Measurements from ENCODE around the gene HCN3. TPM values are rescaled to one million over a fixed set of nuclear protein-coding genes. Genes with fewer than 3 reads are reported as not detected.
"Not testable (repeated sequence)": the region's sequence is repeated elsewhere in the genome, so short reads cannot be mapped to it uniquely, and the experiment has no call there.

The HCN3 gene
- total RNA-seq, 2 experiments from 2014 or later = 1.5 TPM

DNA sequence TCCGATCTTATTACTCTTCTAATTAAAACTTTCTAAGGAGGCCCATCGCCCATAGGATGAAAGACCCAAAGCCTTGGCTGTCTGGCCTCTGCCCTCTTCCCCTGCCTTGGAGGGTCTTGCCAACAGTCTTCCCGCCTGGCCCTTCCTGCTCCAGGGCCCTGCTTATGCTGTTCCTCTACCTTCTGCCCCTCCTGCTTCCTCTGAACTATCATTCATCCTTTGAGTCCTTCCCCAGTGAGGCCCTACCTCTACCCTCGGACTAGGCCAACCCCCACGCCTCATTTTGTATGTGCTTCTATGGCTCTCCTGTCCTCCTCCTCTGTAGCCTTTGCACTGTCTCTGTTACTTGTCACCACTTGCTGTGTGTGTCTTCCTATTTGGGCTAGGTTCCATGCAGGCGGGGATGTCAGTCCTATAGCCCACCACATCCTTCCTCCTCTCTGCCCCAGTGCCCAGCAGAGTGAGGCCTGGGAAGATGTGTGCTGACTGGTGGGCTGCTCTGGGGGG is 48.8 kb downstream of the HCN3 start:
- ATAC-seq (no peak), DNase-seq (peak; percentile 12)
- Mint-ChIP-seq H3K9me3 (no peaks in the 10 kb centered on the region), H3K27me3 (no peaks in the 10 kb centered on the region), H3K4me1 (ENCODE audit: low read depth) (peaks cover 22% of the 10 kb centered on the region), H3K4me3 (peak overlapping the region; percentile 81), H3K27ac (no peak overlapping the region), H3K36me3 (ENCODE audit: low read depth) (peaks cover 15% of the 10 kb centered on the region)
- intact Hi-C loops (cut with micrococcal nuclease) = no loop called here
- TF ChIP-seq, protein P1, sequence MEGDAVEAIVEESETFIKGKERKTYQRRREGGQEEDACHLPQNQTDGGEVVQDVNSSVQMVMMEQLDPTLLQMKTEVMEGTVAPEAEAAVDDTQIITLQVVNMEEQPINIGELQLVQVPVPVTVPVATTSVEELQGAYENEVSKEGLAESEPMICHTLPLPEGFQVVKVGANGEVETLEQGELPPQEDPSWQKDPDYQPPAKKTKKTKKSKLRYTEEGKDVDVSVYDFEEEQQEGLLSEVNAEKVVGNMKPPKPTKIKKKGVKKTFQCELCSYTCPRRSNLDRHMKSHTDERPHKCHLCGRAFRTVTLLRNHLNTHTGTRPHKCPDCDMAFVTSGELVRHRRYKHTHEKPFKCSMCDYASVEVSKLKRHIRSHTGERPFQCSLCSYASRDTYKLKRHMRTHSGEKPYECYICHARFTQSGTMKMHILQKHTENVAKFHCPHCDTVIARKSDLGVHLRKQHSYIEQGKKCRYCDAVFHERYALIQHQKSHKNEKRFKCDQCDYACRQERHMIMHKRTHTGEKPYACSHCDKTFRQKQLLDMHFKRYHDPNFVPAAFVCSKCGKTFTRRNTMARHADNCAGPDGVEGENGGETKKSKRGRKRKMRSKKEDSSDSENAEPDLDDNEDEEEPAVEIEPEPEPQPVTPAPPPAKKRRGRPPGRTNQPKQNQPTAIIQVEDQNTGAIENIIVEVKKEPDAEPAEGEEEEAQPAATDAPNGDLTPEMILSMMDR (IDR thresholded peaks at IDR 0.05) = no peak
- ChIA-PET POLR2A (interaction anchor here (0.5 to 2.2 kb wide), 4 partner anchors 13 to 234 kb away, joined by 3 to 7 read pairs (median 3); no protein-coding TSS in a partner anchor), CTCF (interaction anchor here (3.7 kb wide), 1 partner anchor 76 kb away, joined by 24 read pairs; no protein-coding TSS in a partner anchor)

DNA sequence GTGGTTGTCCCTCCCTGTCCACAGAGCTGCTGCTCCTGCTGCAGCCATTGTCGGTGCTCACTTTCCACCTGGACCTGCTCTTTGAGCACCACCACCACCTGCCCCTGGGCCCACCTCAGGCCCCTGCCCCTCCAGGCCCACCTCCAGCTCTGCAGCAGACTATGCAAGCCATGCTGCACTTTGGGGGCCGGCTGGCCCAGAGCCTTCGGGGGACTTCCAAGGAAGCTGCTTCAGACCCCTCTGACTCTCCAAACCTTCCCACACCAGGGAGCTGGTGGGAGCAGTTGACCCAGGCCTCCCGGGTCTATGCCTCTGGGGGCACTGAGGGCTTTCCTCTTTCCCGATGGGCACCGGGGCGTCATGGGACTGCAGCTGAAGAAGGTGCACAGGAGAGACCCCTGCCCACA is 49.4 kb downstream of the HCN3 start:
- H3K27me3 Mint-ChIP-seq = no peaks in the 10 kb centered on the region
- ChIA-PET POLR2A (interaction anchor here (0.5 to 2.2 kb wide), 4 partner anchors 12 to 233 kb away, joined by 3 to 7 read pairs (median 4); no protein-coding TSS in a partner anchor), CTCF (interaction anchor here (3.7 kb wide), 1 partner anchor 76 kb away, joined by 24 read pairs; no protein-coding TSS in a partner anchor)
- intact Hi-C loops (cut with micrococcal nuclease) = no loop called here
- TF ChIP-seq, protein P1 (IDR thresholded peaks at IDR 0.05) = no peak
- peaks cover 17% of the 10 kb centered on the region for H3K36me3 Mint-ChIP-seq (ENCODE audit: low read depth)
- H3K4me3 Mint-ChIP-seq = no peak overlapping the region
- no peaks in the 10 kb centered on the region for H3K9me3 Mint-ChIP-seq
- H3K27ac Mint-ChIP-seq = no peak overlapping the region
- DNase-seq = no peak
- peaks cover 20% of the 10 kb centered on the region for H3K4me1 Mint-ChIP-seq (ENCODE audit: low read depth)
- ATAC-seq = no peak

DNA sequence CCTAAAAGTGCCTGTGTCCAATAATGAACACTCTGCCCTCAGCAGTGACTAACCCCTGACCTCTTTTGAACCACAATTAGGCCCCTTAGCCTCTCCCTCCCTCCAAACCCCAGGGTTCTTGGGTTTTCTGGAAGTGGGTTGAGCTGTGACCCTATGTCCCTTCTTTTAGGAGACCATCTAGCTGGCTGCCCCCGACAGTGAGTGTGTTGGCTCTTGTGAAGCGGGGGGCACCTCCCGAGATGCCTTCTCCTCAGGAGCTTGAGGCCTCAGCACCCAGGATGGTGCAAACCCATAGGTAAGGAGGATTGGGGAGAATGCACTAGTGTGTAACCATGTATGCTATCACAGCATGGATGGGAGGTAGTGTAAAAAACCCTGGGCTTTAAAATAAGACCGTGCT is 50.7 kb downstream of the HCN3 start:
- intact Hi-C loops (cut with micrococcal nuclease) = no loop called here
- TF ChIP-seq, protein P1 (IDR thresholded peaks at IDR 0.05) = no peak
- Mint-ChIP-seq H3K9me3 (no peaks in the 10 kb centered on the region), H3K4me3 (no peak overlapping the region), H3K4me1 (ENCODE audit: low read depth) (peaks cover 10% of the 10 kb centered on the region), H3K27me3 (no peaks in the 10 kb centered on the region), H3K36me3 (ENCODE audit: low read depth) (peaks cover 13% of the 10 kb centered on the region), H3K27ac (no peak overlapping the region)
- CTCF ChIA-PET = interaction anchor here (0.6 to 3.7 kb wide), 3 partner anchors 23 to 78 kb away, joined by 3 to 24 read pairs (median 3); no protein-coding TSS in a partner anchor
- POLR2A ChIA-PET = no interaction called here
- DNase-seq = no peak
- ATAC-seq = no peak

DNA sequence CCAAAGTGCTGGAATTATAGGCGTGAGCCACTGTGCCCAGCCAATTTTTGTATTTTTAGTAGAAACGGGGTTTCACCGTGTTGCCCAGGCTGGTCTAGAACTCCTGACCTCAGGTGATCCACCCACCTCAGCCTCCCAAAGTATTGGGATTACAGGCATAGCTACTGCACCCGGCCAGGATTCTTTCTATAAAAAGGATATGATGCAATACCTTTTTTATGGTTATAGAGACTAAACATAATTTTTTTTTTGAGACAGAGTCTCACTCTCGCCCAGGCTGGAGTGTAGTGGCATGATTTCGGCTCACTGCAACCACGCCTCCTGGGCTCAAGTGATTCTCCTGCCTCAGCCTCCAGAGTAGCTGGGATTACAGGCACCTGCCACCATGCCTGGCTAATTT is 51.6 kb downstream of the HCN3 start:
- H3K9me3 Mint-ChIP-seq; intact Hi-C loops (cut with micrococcal nuclease); DNase-seq; POLR2A ChIA-PET; H3K4me1 Mint-ChIP-seq (ENCODE audit: low read depth); H3K4me3 Mint-ChIP-seq; ATAC-seq; H3K27me3 Mint-ChIP-seq: not testable (repeated sequence)
- Mint-ChIP-seq H3K27ac (peak overlapping the region; percentile 42), H3K36me3 (ENCODE audit: low read depth) (peaks cover 15% of the 10 kb centered on the region)
- CTCF ChIA-PET = interaction anchor here (1.2 to 3.7 kb wide), 2 partner anchors 50 to 78 kb away, joined by 3 to 24 read pairs; no protein-coding TSS in a partner anchor

DNA sequence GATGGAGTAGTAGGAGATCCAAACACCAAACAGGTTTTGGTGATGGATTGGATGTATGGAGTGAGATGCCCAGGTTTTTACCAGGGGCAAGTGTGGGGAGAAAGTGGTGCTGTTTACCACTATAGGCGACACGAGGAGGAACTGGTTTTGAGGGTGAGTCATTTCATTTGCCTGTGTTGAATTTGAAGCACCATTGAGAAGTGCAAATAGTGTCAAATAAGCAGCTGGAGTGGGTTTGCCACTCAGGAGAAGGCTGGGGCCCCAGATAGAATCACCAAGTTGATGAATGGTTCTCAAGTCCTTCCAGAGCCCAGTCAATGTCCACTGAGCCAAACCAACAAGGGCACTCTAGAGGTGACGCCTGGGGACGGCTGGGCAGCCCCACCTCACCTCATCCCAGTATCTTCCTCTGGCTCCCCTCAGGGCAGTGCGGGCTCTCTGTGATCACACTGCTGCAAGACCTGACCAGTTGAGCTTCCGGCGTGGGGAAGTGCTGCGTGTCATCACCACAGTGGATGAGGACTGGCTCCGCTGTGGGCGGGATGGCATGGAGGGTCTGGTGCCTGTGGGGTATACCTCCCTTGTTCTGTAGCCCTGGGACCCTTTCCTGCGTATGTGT is 52.8 kb downstream of the HCN3 start:
- Mint-ChIP-seq H3K4me3 (no peak overlapping the region), H3K27me3 (no peaks in the 10 kb centered on the region), H3K4me1 (ENCODE audit: low read depth) (peaks cover 7% of the 10 kb centered on the region), H3K9me3 (no peaks in the 10 kb centered on the region), H3K36me3 (ENCODE audit: low read depth) (peaks cover 15% of the 10 kb centered on the region), H3K27ac (peak overlapping the region; percentile 27)
- intact Hi-C loops (cut with micrococcal nuclease) = no loop called here
- ATAC-seq (no peak), DNase-seq (no peak)
- ChIA-PET POLR2A (no interaction called here), CTCF (no interaction called here)
- TF ChIP-seq, protein P1 (IDR thresholded peaks at IDR 0.05) = no peak

All from activated CD8-positive, alpha-beta T cell treated with anti-CD3 and anti-CD28 coated beads for 36 hours (primary cell).